Panc1 (cell line): ENCODE measurements around the gene ARHGEF10L.

Experiments used
- CTCF ChIP-seq: fragments of 450-650 bp; IDR thresholded peaks from 2 replicates; pipeline ENCODE4 v1.5.1; 2017; ENCODE audit warnings: mild to moderate bottlenecking
- POLR2AphosphoS5 ChIP-seq: IDR thresholded peaks from 2 replicates; pipeline ENCODE4 v1.6.1; 2012; ENCODE audit warnings: mild to moderate bottlenecking, low read depth, low read length, moderate library complexity
- REST ChIP-seq, 2 experiments: IDR thresholded peaks; 2 replicates each; pipeline ENCODE4 v1.6.1; 2011 to 2012; ENCODE audit warnings: low read depth in 2 of 2, control low read depth in 1 of 2, low read length in 1 of 2, mild to moderate bottlenecking in 1 of 2, moderate library complexity in 1 of 2; ENCODE audit not compliant: insufficient read depth in 1 of 2

DNA sequence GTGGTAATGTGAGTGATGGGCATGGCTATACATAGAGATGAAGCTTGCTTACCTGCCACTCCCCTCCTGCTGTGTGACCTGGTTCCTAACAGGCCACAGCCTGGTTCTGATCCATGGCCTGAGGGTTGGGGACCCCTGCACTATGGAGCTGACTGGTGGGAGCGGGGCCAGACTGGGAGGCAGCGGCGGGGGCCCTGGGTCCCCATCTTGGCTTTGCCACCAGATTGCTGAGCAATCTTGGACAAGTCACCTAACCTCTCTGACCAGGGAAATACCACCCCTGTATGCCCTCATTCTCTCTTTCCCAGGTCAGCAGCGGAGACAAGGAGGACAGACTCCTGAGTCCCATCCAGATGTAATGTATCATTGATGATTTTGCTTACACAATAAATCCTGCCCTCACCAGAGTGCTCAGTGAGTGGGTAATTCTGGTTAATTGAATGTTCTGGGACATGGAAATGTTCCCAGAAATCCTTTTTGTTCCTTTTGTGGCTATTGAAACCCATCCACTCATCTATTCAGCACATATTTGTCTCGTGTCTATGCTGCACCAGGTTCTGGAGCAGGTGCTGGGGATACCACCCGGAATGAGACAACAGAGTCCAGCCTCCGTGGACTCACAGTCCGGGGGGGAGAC, 4.1 kb upstream of the ARHGEF10L start:
- TF ChIP-seq CTCF (no peak), POLR2AphosphoS5 (no peak), REST (IDR thresholded peaks at IDR 0.05; ENCODE audit: insufficient read depth in 1 of 2, low read depth in 2 of 2, low read length in 1 of 2) (no peak)
